ENCODE results near the gene TBCE. TPM values are rescaled to one million over a fixed set of nuclear protein-coding genes. Genes with fewer than 3 reads are reported as not detected.

Gene TBCE
- polyA plus RNA-seq, 3 donors: 15.4 to 19.4 (median 17.6) TPM

- peak; percentile 99 for DNase-seq
- Mint-ChIP-seq H3K9me3 (no peaks in the 10 kb centered on the region), H3K27me3 (ENCODE audit: low read depth in 3 of 3) (peaks cover 0 to 2% (median 0%) of the 10 kb centered on the region in 3 donors), H3K4me3 (no peak within 1 kb of the TSS), H3K36me3 (peaks cover 0 to 5% of the 10 kb centered on the region in 2 donors), H3K4me1 (peaks cover 36% of the 10 kb centered on the region), H3K27ac (peak within 1 kb of the TSS in 5 of 7 donors; percentile 89 to 96 (median 90))
- 0% methylated on average over 46 of the region's 54 CpGs for WGBS (ENCODE audit: insufficient coverage)
- Histone ChIP-seq H4K20me1 (ENCODE audit: insufficient read depth, low read length) (peaks cover 76% of the 10 kb centered on the region), H3K4me2 (replicated peaks; ENCODE audit: extremely low read depth, low read length, poor library complexity, severe bottlenecking) (peak within 1 kb of the TSS; percentile 93), H3K4me3 (replicated peaks in 1 of 3; ENCODE audit: low read depth in 2 of 3, low read length in 3 of 3) (peak within 1 kb of the TSS; percentile 81 to 99 (median 92)), H3K9me3 (replicated peaks in 1 of 2; ENCODE audit: control insufficient read depth in 1 of 2, insufficient read depth in 1 of 2, low read length in 2 of 2) (no peaks in the 10 kb centered on the region), H3K36me3 (replicated peaks in 1 of 2; ENCODE audit: control insufficient read depth in 1 of 2, insufficient read depth in 2 of 2, low read length in 2 of 2) (no peaks in the 10 kb centered on the region), H3K9ac (ENCODE audit: insufficient read depth, low read length, poor library complexity, severe bottlenecking) (peak within 1 kb of the TSS; percentile 96), H3K4me1 (ENCODE audit: control insufficient read depth in 1 of 2, insufficient read depth in 2 of 2, low read length in 2 of 2) (peaks cover 40 to 67% of the 10 kb centered on the region in 2 donors), H3K27me3 (ENCODE audit: control insufficient read depth in 2 of 2, insufficient read depth in 2 of 2, low read length in 2 of 2) (no peaks in the 10 kb centered on the region), H3K27ac (ENCODE audit: low read depth in 1 of 2, low read length in 2 of 2) (peak within 1 kb of the TSS; percentile 90 to 96), H3K79me2 (ENCODE audit: insufficient read depth, low read length) (peaks cover 90% of the 10 kb centered on the region), H2AFZ (ENCODE audit: insufficient read depth, low read depth, low read length, poor library complexity, severe bottlenecking) (peak within 1 kb of the TSS; percentile 75)
- peak; percentile 25 for TF ChIP-seq CTCF (IDR thresholded peaks at IDR 0.05)
- intact Hi-C loops (cut with micrococcal nuclease): loop anchor here (2.0 to 10.0 kb wide), 6 partner anchors 38 to 204 kb away; partner anchors contain the start of genes B3GALNT2 (in 2 of the 2), TBCE (in 2 of the 2), RBM34 (in 1 of the 2) and TOMM20 (in 1 of the 2)
Observed at GRCh38 chr1:235328271-235329138, 38.7 kb upstream of the TBCE start, which contains the start of gene GGPS1. Gene GGPS1 (plus strand): TSS chr1:235328570. CDS start chr1:235335265, 6,695 bp downstream.

- Histone ChIP-seq H3K4me3 (replicated peaks in 1 of 3; ENCODE audit: low read depth in 2 of 3, low read length in 3 of 3) (peak overlapping the region; percentile 75 to 92 (median 81)), H3K27me3 (ENCODE audit: control insufficient read depth in 2 of 2, insufficient read depth in 2 of 2, low read length in 2 of 2) (no peaks in the 10 kb centered on the region), H3K36me3 (replicated peaks in 1 of 2; ENCODE audit: control insufficient read depth in 1 of 2, insufficient read depth in 2 of 2, low read length in 2 of 2) (no peaks in the 10 kb centered on the region), H2AFZ (ENCODE audit: insufficient read depth, low read depth, low read length, poor library complexity, severe bottlenecking) (peak overlapping the region; percentile 75), H4K20me1 (ENCODE audit: insufficient read depth, low read length) (peaks cover 75% of the 10 kb centered on the region), H3K4me2 (replicated peaks; ENCODE audit: extremely low read depth, low read length, poor library complexity, severe bottlenecking) (peak overlapping the region; percentile 93), H3K9ac (ENCODE audit: insufficient read depth, low read length, poor library complexity, severe bottlenecking) (peak overlapping the region; percentile 74), H3K27ac (ENCODE audit: low read depth in 1 of 2, low read length in 2 of 2) (peak overlapping the region; percentile 85 to 90), H3K79me2 (ENCODE audit: insufficient read depth, low read length) (peaks cover 90% of the 10 kb centered on the region), H3K9me3 (replicated peaks in 1 of 2; ENCODE audit: control insufficient read depth in 1 of 2, insufficient read depth in 1 of 2, low read length in 2 of 2) (no peaks in the 10 kb centered on the region), H3K4me1 (ENCODE audit: control insufficient read depth in 1 of 2, insufficient read depth in 2 of 2, low read length in 2 of 2) (peaks cover 41 to 67% of the 10 kb centered on the region in 2 donors)
- Mint-ChIP-seq H3K4me3 (no peak overlapping the region), H3K9me3 (no peaks in the 10 kb centered on the region), H3K36me3 (peaks cover 0 to 3% of the 10 kb centered on the region in 2 donors), H3K27me3 (ENCODE audit: low read depth in 3 of 3) (peaks cover 0 to 2% (median 0%) of the 10 kb centered on the region in 3 donors), H3K4me1 (peaks cover 35% of the 10 kb centered on the region), H3K27ac (no peak overlapping the region)
- peak; percentile 6 for TF ChIP-seq CTCF (IDR thresholded peaks at IDR 0.05)
- WGBS (ENCODE audit: insufficient coverage): 0% methylated on average over 23 of the region's 24 CpGs
- DNase-seq: peak; percentile 27 to 55 (median 33)
- intact Hi-C loops (cut with micrococcal nuclease): loop anchor here (2.0 to 10.0 kb wide), 6 partner anchors 37 to 205 kb away; partner anchors contain the start of genes B3GALNT2 (in 2 of the 2), TBCE (in 2 of the 2), RBM34 (in 1 of the 2) and TOMM20 (in 1 of the 2)
Observed at GRCh38 chr1:235329139-235329902, 37.9 kb upstream of the TBCE start.

Measured in CD14-positive monocyte (primary cell).